HepG2 (cell line): ENCODE results near the gene AIFM1. TPM values are rescaled to one million over a fixed set of nuclear protein-coding genes. Genes with fewer than 3 reads are reported as not detected.

Experiments used
- JUNB ChIP-seq: sonication (generic); formaldehyde crosslinking; IDR thresholded peaks from 2 replicates; pipeline ENCODE4 v1.8.0; 2022; ENCODE audit warnings: missing genetic modification reagents, mild to moderate bottlenecking, borderline replicate concordance
- KLF16 ChIP-seq, 2 experiments: sonication (generic) in 1 of 2; formaldehyde crosslinking in 1 of 2; IDR thresholded peaks; 2 replicates each; pipeline versions ENCODE4 v1.6.1 to v1.8.0; 2016 to 2023; ENCODE audit warnings: missing genetic modification reagents in 2 of 2, missing compliant biosample characterization in 1 of 2
- MIXL1 ChIP-seq: IDR thresholded peaks from 2 replicates; pipeline ENCODE4 v1.6.1; 2016
- PCBP1 ChIP-seq: fragments of 200-400 bp; formaldehyde crosslinking; IDR thresholded peaks from 2 replicates; pipeline ENCODE4 v1.6.1; 2017; ENCODE audit warnings: mild to moderate bottlenecking, low read depth, low read length, borderline replicate concordance
- RARA ChIP-seq: IDR thresholded peaks from 2 replicates; pipeline ENCODE4 v1.6.1; 2016; ENCODE audit warnings: missing genetic modification reagents, missing compliant biosample characterization
- ZNF383 ChIP-seq: sonication (generic); formaldehyde crosslinking; IDR thresholded peaks from 2 replicates; pipeline ENCODE4 v1.4.0; 2020; ENCODE audit warnings: missing genetic modification reagents, mild to moderate bottlenecking, borderline replicate concordance
- ZNF878 ChIP-seq: sonication (generic); formaldehyde crosslinking; IDR thresholded peaks from 2 replicates; pipeline ENCODE4 v1.8.1; 2023; ENCODE audit warnings: mild to moderate bottlenecking, missing genetic modification reagents, moderate library complexity
- ZSCAN29 ChIP-seq: sonication (generic); formaldehyde crosslinking; conservative IDR thresholded peaks from 2 replicates; pipeline ENCODE4 v1.4.0; 2020; ENCODE audit warnings: mild to moderate bottlenecking, missing genetic modification reagents
- polyA plus RNA-seq, 8 experiments: library from polyadenylated mRNA; depleted of rRNA in 3 of 8; stranded (reverse) in 7 of 8; unstranded in 1 of 8; fragments of >200 nt; fragmentation: Illumina TruSeq in 4 of 8; extraction: Trizol in 4 of 8; gene quantifications; 2 replicates each; pipeline versions ENCODE4 v1.2.1 to v1.2.3, GENCODE V29; 2011 to 2016; ENCODE audit warnings: low read depth in 4 of 8, missing spikeins in 1 of 8, mixed read lengths in 1 of 8; ENCODE audit not compliant: insufficient read depth in 1 of 8
- total RNA-seq, 5 experiments: library from RNA; depleted of rRNA; stranded (reverse); fragments of >200 nt; fragmentation: Illumina TruSeq; extraction: Trizol; gene quantifications; 2 replicates each; pipeline ENCODE4 v1.2.3, GENCODE V29; 2016; ENCODE audit warnings: low read depth in 1 of 5
- TF ChIP-seq, protein P1 (sequence below): sonication (generic); formaldehyde crosslinking; conservative IDR thresholded peaks from 2 replicates; pipeline ENCODE4 v1.8.0; 2022; ENCODE audit warnings: low read depth, missing genetic modification reagents
- TF ChIP-seq, protein P2 (sequence below): sonication (generic); formaldehyde crosslinking; IDR thresholded peaks from 2 replicates; pipeline ENCODE4 v1.4.0; 2020; ENCODE audit warnings: mild to moderate bottlenecking, missing genetic modification reagents, borderline replicate concordance
- TF ChIP-seq, protein P3 (sequence below): sonication (generic); formaldehyde crosslinking; IDR thresholded peaks from 2 replicates; pipeline ENCODE4 v1.4.0; 2020; ENCODE audit warnings: mild to moderate bottlenecking, missing genetic modification reagents
- TF ChIP-seq, protein P4 (sequence below): sonication (generic); formaldehyde crosslinking; IDR thresholded peaks from 2 replicates; pipeline ENCODE4 v1.4.0; 2020; ENCODE audit warnings: mild to moderate bottlenecking, missing genetic modification reagents
- TF ChIP-seq, protein P5 (sequence below): sonication (generic); formaldehyde crosslinking; IDR thresholded peaks from 2 replicates; pipeline ENCODE4 v1.5.0; 2020; ENCODE audit warnings: missing genetic modification reagents, mild to moderate bottlenecking, borderline replicate concordance
- TF ChIP-seq, protein P6 (sequence below): sonication (generic); formaldehyde crosslinking; IDR thresholded peaks from 2 replicates; pipeline ENCODE4 v1.4.0; 2020; ENCODE audit warnings: missing genetic modification reagents

The AIFM1 gene
- total and polyA plus RNA-seq, 2 of the 13 experiments (the other 11 are each of a cell fraction or from before 2014, with no cell fraction given), result 42.8 to 46.9 TPM

DNA sequence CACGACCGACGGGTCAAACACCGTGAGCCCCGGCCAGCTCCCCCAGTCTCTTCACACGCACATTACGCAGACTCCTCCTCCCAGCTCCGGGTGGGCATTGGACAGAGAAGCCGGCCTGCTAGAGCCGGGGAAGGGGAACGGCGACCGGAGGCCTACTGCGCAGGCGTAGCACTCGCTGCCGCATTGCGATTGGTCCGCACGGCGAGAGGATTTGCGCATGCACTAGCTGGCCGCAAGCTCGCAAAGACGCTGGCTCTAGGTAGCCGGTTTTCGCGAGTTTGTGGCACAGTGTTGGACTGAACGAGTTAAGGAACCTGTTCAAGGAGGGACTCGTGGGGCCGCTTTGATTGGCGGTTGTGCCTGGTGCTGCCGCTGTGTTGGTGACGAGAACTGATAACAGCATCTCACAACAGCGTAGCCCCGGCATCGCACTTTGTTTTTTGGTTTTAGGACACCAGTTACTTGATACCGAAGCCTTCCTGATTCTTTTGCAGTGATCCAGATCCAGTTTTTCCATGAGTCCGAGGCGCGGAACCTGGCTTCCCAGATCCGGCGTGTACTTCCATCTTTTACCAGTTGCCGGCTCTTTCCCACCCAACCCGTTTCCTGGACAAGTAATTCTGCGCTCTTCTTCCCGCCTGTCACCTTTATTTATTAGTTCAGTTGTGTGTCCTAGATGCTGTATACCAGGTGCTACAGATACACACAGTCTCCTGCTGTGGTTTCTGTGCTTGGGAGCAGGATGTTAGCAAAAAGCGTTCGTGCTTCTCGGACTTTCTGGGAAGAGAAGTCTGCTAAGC lies at the start of gene AIFM1 (continued):
- TF ChIP-seq, protein P1, sequence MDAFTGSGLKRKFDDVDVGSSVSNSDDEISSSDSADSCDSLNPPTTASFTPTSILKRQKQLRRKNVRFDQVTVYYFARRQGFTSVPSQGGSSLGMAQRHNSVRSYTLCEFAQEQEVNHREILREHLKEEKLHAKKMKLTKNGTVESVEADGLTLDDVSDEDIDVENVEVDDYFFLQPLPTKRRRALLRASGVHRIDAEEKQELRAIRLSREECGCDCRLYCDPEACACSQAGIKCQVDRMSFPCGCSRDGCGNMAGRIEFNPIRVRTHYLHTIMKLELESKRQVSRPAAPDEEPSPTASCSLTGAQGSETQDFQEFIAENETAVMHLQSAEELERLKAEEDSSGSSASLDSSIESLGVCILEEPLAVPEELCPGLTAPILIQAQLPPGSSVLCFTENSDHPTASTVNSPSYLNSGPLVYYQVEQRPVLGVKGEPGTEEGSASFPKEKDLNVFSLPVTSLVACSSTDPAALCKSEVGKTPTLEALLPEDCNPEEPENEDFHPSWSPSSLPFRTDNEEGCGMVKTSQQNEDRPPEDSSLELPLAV (CRISPR knock-in tag), result no peak
- TF ChIP-seq ZNF383 (CRISPR knock-in tag), result no peak
- TF ChIP-seq, protein P2, sequence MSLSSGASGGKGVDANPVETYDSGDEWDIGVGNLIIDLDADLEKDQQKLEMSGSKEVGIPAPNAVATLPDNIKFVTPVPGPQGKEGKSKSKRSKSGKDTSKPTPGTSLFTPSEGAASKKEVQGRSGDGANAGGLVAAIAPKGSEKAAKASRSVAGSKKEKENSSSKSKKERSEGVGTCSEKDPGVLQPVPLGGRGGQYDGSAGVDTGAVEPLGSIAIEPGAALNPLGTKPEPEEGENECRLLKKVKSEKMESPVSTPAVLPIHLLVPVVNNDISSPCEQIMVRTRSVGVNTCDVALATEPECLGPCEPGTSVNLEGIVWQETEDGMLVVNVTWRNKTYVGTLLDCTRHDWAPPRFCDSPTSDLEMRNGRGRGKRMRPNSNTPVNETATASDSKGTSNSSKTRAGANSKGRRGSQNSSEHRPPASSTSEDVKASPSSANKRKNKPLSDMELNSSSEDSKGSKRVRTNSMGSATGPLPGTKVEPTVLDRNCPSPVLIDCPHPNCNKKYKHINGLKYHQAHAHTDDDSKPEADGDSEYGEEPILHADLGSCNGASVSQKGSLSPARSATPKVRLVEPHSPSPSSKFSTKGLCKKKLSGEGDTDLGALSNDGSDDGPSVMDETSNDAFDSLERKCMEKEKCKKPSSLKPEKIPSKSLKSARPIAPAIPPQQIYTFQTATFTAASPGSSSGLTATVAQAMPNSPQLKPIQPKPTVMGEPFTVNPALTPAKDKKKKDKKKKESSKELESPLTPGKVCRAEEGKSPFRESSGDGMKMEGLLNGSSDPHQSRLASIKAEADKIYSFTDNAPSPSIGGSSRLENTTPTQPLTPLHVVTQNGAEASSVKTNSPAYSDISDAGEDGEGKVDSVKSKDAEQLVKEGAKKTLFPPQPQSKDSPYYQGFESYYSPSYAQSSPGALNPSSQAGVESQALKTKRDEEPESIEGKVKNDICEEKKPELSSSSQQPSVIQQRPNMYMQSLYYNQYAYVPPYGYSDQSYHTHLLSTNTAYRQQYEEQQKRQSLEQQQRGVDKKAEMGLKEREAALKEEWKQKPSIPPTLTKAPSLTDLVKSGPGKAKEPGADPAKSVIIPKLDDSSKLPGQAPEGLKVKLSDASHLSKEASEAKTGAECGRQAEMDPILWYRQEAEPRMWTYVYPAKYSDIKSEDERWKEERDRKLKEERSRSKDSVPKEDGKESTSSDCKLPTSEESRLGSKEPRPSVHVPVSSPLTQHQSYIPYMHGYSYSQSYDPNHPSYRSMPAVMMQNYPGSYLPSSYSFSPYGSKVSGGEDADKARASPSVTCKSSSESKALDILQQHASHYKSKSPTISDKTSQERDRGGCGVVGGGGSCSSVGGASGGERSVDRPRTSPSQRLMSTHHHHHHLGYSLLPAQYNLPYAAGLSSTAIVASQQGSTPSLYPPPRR, result no peak
- no peak for TF ChIP-seq MIXL1 (CRISPR knock-in tag)
- no peak for TF ChIP-seq ZSCAN29 (CRISPR knock-in tag)
- TF ChIP-seq, protein P3, sequence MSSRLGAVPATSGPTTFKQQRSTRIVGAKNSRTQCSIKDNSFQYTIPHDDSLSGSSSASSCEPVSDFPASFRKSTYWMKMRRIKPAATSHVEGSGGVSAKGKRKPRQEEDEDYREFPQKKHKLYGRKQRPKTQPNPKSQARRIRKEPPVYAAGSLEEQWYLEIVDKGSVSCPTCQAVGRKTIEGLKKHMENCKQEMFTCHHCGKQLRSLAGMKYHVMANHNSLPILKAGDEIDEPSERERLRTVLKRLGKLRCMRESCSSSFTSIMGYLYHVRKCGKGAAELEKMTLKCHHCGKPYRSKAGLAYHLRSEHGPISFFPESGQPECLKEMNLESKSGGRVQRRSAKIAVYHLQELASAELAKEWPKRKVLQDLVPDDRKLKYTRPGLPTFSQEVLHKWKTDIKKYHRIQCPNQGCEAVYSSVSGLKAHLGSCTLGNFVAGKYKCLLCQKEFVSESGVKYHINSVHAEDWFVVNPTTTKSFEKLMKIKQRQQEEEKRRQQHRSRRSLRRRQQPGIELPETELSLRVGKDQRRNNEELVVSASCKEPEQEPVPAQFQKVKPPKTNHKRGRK (CRISPR knock-in tag), result no peak
- TF ChIP-seq, protein P4, sequence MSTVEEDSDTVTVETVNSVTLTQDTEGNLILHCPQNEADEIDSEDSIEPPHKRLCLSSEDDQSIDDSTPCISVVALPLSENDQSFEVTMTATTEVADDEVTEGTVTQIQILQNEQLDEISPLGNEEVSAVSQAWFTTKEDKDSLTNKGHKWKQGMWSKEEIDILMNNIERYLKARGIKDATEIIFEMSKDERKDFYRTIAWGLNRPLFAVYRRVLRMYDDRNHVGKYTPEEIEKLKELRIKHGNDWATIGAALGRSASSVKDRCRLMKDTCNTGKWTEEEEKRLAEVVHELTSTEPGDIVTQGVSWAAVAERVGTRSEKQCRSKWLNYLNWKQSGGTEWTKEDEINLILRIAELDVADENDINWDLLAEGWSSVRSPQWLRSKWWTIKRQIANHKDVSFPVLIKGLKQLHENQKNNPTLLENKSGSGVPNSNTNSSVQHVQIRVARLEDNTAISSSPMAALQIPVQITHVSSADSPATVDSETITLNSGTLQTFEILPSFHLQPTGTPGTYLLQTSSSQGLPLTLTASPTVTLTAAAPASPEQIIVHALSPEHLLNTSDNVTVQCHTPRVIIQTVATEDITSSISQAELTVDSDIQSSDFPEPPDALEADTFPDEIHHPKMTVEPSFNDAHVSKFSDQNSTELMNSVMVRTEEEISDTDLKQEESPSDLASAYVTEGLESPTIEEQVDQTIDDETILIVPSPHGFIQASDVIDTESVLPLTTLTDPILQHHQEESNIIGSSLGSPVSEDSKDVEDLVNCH, result no peak
- no peak for TF ChIP-seq KLF16 (CRISPR knock-in tag; IDR thresholded peaks at IDR 0.05)
- TF ChIP-seq, protein P5, sequence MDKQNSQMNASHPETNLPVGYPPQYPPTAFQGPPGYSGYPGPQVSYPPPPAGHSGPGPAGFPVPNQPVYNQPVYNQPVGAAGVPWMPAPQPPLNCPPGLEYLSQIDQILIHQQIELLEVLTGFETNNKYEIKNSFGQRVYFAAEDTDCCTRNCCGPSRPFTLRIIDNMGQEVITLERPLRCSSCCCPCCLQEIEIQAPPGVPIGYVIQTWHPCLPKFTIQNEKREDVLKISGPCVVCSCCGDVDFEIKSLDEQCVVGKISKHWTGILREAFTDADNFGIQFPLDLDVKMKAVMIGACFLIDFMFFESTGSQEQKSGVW (CRISPR knock-in tag), result no peak
- TF ChIP-seq, protein P6, sequence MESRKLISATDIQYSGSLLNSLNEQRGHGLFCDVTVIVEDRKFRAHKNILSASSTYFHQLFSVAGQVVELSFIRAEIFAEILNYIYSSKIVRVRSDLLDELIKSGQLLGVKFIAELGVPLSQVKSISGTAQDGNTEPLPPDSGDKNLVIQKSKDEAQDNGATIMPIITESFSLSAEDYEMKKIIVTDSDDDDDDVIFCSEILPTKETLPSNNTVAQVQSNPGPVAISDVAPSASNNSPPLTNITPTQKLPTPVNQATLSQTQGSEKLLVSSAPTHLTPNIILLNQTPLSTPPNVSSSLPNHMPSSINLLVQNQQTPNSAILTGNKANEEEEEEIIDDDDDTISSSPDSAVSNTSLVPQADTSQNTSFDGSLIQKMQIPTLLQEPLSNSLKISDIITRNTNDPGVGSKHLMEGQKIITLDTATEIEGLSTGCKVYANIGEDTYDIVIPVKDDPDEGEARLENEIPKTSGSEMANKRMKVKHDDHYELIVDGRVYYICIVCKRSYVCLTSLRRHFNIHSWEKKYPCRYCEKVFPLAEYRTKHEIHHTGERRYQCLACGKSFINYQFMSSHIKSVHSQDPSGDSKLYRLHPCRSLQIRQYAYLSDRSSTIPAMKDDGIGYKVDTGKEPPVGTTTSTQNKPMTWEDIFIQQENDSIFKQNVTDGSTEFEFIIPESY (CRISPR knock-in tag), result no peak
- TF ChIP-seq RARA (CRISPR knock-in tag), result no peak
- no peak for TF ChIP-seq JUNB (CRISPR knock-in tag)
- TF ChIP-seq PCBP1, result no peak
- TF ChIP-seq ZNF878 (CRISPR knock-in tag), result 0 out of 2 replicates have a peak, but pooled peaks have one; percentile 27
